ENCODE data around the gene UBR4. TPM values are rescaled to one million over a fixed set of nuclear protein-coding genes. Genes with fewer than 3 reads are reported as not detected.

Gene UBR4
- total RNA-seq, 1 experiment from 2014 or later = 107 TPM

- Histone ChIP-seq H3K27ac (ENCODE audit: low read depth, low read length) (no peak overlapping the region), H3K4me1 (ENCODE audit: control insufficient read depth in 1 of 2, insufficient read depth in 2 of 2, low read length in 2 of 2) (no peaks in the 10 kb centered on the region), H3K9me2 (ENCODE audit: insufficient read depth) (no peaks in the 10 kb centered on the region), H3K9me3 (ENCODE audit: control insufficient read depth in 1 of 2, insufficient read depth in 1 of 2, low read depth in 1 of 2, low read length in 2 of 2) (no peaks in the 10 kb centered on the region), H3K36me3 (ENCODE audit: control insufficient read depth in 1 of 2, insufficient read depth in 2 of 2, low read length in 2 of 2) (peaks cover 69% of the 10 kb centered on the region in 2 experiments), H3K79me2 (ENCODE audit: insufficient read depth, low read length) (peaks cover 13% of the 10 kb centered on the region), H2AFZ (ENCODE audit: low read depth, low read length, poor library complexity, severe bottlenecking) (no peak overlapping the region), H3K4me3 (replicated peaks in 1 of 2; ENCODE audit: low read depth in 1 of 2, low read length in 2 of 2) (no peak overlapping the region), H3K27me3 (ENCODE audit: insufficient read depth, low read length) (no peaks in the 10 kb centered on the region), H3K9ac (ENCODE audit: low read length) (no peak overlapping the region), H3K4me2 (ENCODE audit: low read length) (no peak overlapping the region), H4K20me1 (ENCODE audit: insufficient read depth) (no peaks in the 10 kb centered on the region; the same call in 1 of the 2 replicates)
- ChIA-PET RAD21 (ENCODE audit: low non-redundant PET in 1 of 2, low total read pairs in 2 of 2, uncharacterized antibody in 2 of 2, unreplicated experiment in 2 of 2) (no interaction called here), CTCF (no interaction called here), POLR2A (interaction anchor here (0.7 to 1.1 kb wide), 2 partner anchors 19 to 33 kb away, joined by 4 read pairs; no protein-coding TSS in a partner anchor)
- no TSS peak for BruUV-seq (replicated peaks)
- intact Hi-C loops (cut with micrococcal nuclease) = no loop called here
- TF ChIP-seq SP1 (IDR thresholded peaks at IDR 0.05; ENCODE audit: low read depth) (no peak), SIN3A (IDR thresholded peaks at IDR 0.05; ENCODE audit: low read depth) (no peak), ZBTB33 (IDR thresholded peaks at IDR 0.05; ENCODE audit: extremely low read depth, insufficient replicate concordance, low read length) (no peak), REST (IDR thresholded peaks at IDR 0.05; ENCODE audit: low read depth) (no peak), POLR2AphosphoS5 (IDR thresholded peaks at IDR 0.05; ENCODE audit: low read depth, low read length) (no peak), ATF3 (IDR thresholded peaks at IDR 0.05) (no peak), POLR2A (IDR thresholded peaks at IDR 0.05; ENCODE audit: borderline replicate concordance, extremely low read depth, insufficient read depth, insufficient read length) (no peak), SRF (IDR thresholded peaks at IDR 0.05; ENCODE audit: low read depth) (no peak), EZH2 (IDR thresholded peaks at IDR 0.05) (no peak), CEBPB (IDR thresholded peaks at IDR 0.05; ENCODE audit: low read depth) (no peak), TCF7L2 (IDR thresholded peaks at IDR 0.05; ENCODE audit: borderline replicate concordance, extremely low read depth, insufficient read depth, insufficient read length) (no peak), MAX (IDR thresholded peaks at IDR 0.05) (no peak), JUND (IDR thresholded peaks at IDR 0.05) (no peak), YY1 (IDR thresholded peaks at IDR 0.05; ENCODE audit: extremely low read depth, insufficient replicate concordance, low read depth, low read length) (no peak), CTCF (IDR thresholded peaks at IDR 0.05 in 2 of 3, conservative IDR thresholded peaks at IDR 0.05 in 1 of 3; ENCODE audit: borderline replicate concordance in 1 of 3, insufficient read depth in 1 of 3, low read depth in 2 of 3, low read length in 2 of 3) (no peak), RAD21 (IDR thresholded peaks at IDR 0.05; ENCODE audit: low read depth) (no peak), ZFX (IDR thresholded peaks at IDR 0.05) (no peak)
- ATAC-seq (no peak), DNase-seq (ENCODE audit: low read depth, low spot score) (no peak)
Observed at GRCh38 chr1:19133360-19133759, 76.7 kb downstream of the UBR4 start.

Measured in HCT116 (cell line).